Right renal cortex interstitium (tissue), 3 donors: ENCODE measurements around the gene EXOC6B. TPM values are rescaled to one million over a fixed set of nuclear protein-coding genes. Genes with fewer than 3 reads are reported as not detected.

Experiments used
- DNase-seq, 3 donors: peaks; one replicate each; pipeline ENCODE4 v3.0.0-alpha.2; 2013; ENCODE audit warnings: low read depth in 3 of 3, low spot score in 2 of 3
- polyA plus RNA-seq, 3 donors: library from polyadenylated mRNA; unstranded; fragments of 120-200 nt; gene quantifications; one replicate each; pipeline ENCODE4 v1.2.1, GENCODE V29; 2013; ENCODE audit not compliant: insufficient read length in 3 of 3

The EXOC6B gene
- polyA plus RNA-seq, 3 donors, result 23.6 to 25.8 (median 24.0) TPM

GRCh38 chr2:72198532-72199241, 627.1 kb downstream of the EXOC6B start:
- DNase-seq, result no peak

GRCh38 chr2:72193723-72194122, 632.1 kb downstream of the EXOC6B start:
- DNase-seq, result no peak

- DNase-seq, result no peak
These were observed 634.4 kb downstream of the EXOC6B start for GRCh38 chr2:72191441-72191840.

GRCh38 chr2:72185206-72185605, 640.6 kb downstream of the EXOC6B start:
- no peak for DNase-seq

- no peak for DNase-seq
These were observed 642.4 kb downstream of the EXOC6B start for GRCh38 chr2:72183466-72183865.

- DNase-seq, result peak in 1 of 3 donors; percentile 21
These were observed 642.8 kb downstream of the EXOC6B start for GRCh38 chr2:72183016-72183415.

GRCh38 chr2:72182547-72182946, 643.3 kb downstream of the EXOC6B start:
- DNase-seq, result no peak

- no peak for DNase-seq
These were observed 644.2 kb downstream of the EXOC6B start for GRCh38 chr2:72181616-72182015.

GRCh38 chr2:72180351-72180750, 645.5 kb downstream of the EXOC6B start:
- no peak for DNase-seq

- DNase-seq, result no peak
These were observed 647.3 kb downstream of the EXOC6B start for GRCh38 chr2:72178551-72178950.

GRCh38 chr2:72176281-72176680, 649.6 kb downstream of the EXOC6B start:
- no peak for DNase-seq

GRCh38 chr2:72175636-72176035, 650.2 kb downstream of the EXOC6B start:
- DNase-seq, result no peak

- no peak for DNase-seq
These were observed 652.1 kb downstream of the EXOC6B start for GRCh38 chr2:72173640-72174321.

GRCh38 chr2:72172478-72172877, 653.4 kb downstream of the EXOC6B start:
- no peak for DNase-seq

GRCh38 chr2:72166279-72166678, 659.6 kb downstream of the EXOC6B start:
- no peak for DNase-seq

- DNase-seq, result no peak
These were observed 660.0 kb downstream of the EXOC6B start for GRCh38 chr2:72165792-72166191.

- DNase-seq, result no peak
These were observed 663.3 kb downstream of the EXOC6B start for GRCh38 chr2:72162574-72162973.

- DNase-seq, result no peak
These were observed 666.4 kb downstream of the EXOC6B start for GRCh38 chr2:72159211-72159993.

- DNase-seq, result no peak
These were observed 667.7 kb downstream of the EXOC6B start for GRCh38 chr2:72157871-72158771.

GRCh38 chr2:72156872-72157271, 669.0 kb downstream of the EXOC6B start:
- no peak for DNase-seq

GRCh38 chr2:72155737-72156136, 670.1 kb downstream of the EXOC6B start:
- DNase-seq, result no peak
